Activated naive CD8-positive, alpha-beta T cell treated with anti-CD3 and anti-CD28 coated beads for 36 hours (primary cell): ENCODE data around the gene SPDYE5. TPM values are rescaled to one million over a fixed set of nuclear protein-coding genes. Genes with fewer than 3 reads are reported as not detected.
"Not testable (repeated sequence)": the region's sequence is repeated elsewhere in the genome, so short reads cannot be mapped to it uniquely, and the experiment has no call there.

ENCODE experiments used
- DNase-seq: peaks from one replicate; pipeline ENCODE4 v3.0.0; 2021
- H3K27ac Mint-ChIP-seq: one replicate; pipeline ENCODE4 v1.8.0; 2022; ENCODE audit warnings: mild to moderate bottlenecking, moderate library complexity, mixed read lengths
- H3K27me3 Mint-ChIP-seq: one replicate; pipeline ENCODE4 v1.8.0; 2022; ENCODE audit warnings: mild to moderate bottlenecking, mixed read lengths
- H3K36me3 Mint-ChIP-seq: one replicate; pipeline ENCODE4 v1.8.0; 2021; ENCODE audit warnings: mild to moderate bottlenecking, mixed read lengths
- H3K4me1 Mint-ChIP-seq: one replicate; pipeline ENCODE4 v1.8.0; 2021; ENCODE audit warnings: mixed read lengths
- H3K4me3 Mint-ChIP-seq: one replicate; pipeline ENCODE4 v1.8.0; 2022; ENCODE audit warnings: mild to moderate bottlenecking, moderate library complexity, mixed read lengths
- H3K9me3 Mint-ChIP-seq: one replicate; pipeline ENCODE4 v1.8.0; 2022; ENCODE audit warnings: mixed read lengths
- total RNA-seq, 2 experiments: library from RNA; stranded (reverse); gene quantifications; one replicate each; pipeline ENCODE4 v1.2.3, GENCODE V29; 2021

The SPDYE5 gene
- total RNA-seq, 2 experiments from 2014 or later, result not detected

DNA sequence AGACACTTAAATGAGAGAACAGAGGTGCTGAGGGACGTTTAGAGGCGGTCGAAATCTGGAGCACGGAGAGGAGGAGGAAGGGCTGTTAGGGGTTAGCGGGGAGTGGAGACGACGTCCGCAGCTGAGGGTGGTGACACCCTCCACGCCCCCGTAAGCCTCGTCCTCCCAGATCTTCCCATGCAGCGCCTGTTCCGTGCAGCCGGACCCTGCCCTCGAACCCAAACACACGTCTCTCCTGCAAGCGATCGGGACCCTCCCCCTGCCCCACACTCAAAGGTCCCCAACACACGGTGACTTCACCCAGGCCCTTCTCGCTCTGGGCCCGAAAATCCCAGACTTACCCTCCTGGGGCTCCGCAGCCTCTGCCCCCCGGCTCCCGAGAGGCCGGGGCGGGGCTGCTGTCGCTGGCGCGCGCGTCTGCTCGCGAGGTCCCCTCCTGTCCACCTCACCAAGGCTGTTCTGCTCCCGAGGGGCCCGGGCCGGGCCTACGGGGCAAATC, 35.2 kb downstream of the SPDYE5 start:
- not testable (repeated sequence) for H3K27me3 Mint-ChIP-seq, H3K9me3 Mint-ChIP-seq
- Mint-ChIP-seq H3K36me3 (peaks cover 33% of the 10 kb centered on the region), H3K4me3 (peak overlapping the region; percentile 96), H3K27ac (peak overlapping the region; percentile 90), H3K4me1 (peaks cover 23% of the 10 kb centered on the region)
- peak; percentile 24 for DNase-seq

DNA sequence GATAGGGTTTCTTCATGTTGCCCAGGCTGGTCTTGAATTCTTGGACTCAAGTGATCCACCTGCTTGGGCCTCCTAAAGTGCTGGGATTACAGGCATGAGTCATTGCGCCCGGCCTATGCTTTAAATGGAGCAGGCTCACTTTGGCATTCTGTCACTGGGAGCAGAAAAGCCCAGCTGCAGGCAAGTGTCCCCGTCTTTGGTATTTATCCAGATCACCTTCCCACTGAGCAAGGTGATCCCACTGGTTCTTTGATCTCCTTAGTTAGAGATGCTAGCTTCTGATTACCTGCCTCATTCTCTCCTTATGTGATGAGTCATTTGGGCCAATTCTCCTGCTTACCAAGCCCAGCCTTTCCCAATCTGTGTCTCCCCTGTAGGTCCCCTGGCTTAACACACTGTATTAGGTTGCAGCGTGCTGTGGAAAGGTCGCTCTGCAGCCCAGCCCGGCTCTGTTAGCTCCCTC, 39.3 kb downstream of the SPDYE5 start:
- Mint-ChIP-seq H3K4me1 (peaks cover 7% of the 10 kb centered on the region), H3K36me3 (peaks cover 8% of the 10 kb centered on the region), H3K9me3 (no peaks in the 10 kb centered on the region), H3K4me3 (no peak overlapping the region), H3K27ac (no peak overlapping the region), H3K27me3 (no peaks in the 10 kb centered on the region)
- no peak for DNase-seq

DNA sequence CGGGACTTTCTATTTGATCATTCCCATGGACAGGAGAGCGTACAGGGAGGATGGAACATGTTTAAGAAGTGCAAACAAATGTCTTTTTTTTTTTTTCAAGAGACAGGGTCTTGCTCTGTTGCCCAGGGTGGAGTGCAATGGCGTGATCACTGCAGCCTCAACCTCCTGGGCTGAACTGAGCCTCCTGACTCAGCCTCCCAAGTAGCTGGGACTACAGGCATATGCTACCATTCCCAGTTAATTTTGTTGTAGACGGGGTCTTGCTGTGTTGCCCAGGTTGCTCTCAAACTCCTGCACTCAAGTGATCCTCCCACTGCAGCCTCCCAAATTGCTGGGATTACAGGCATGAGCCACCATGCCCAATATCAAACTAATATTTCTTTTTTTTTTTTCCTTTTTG, 40.5 kb downstream of the SPDYE5 start:
- Mint-ChIP-seq H3K4me3 (no peak overlapping the region), H3K27me3 (no peaks in the 10 kb centered on the region), H3K27ac (no peak overlapping the region), H3K4me1 (peaks cover 3% of the 10 kb centered on the region), H3K36me3 (no peaks in the 10 kb centered on the region), H3K9me3 (no peaks in the 10 kb centered on the region)
- DNase-seq, result no peak

DNA sequence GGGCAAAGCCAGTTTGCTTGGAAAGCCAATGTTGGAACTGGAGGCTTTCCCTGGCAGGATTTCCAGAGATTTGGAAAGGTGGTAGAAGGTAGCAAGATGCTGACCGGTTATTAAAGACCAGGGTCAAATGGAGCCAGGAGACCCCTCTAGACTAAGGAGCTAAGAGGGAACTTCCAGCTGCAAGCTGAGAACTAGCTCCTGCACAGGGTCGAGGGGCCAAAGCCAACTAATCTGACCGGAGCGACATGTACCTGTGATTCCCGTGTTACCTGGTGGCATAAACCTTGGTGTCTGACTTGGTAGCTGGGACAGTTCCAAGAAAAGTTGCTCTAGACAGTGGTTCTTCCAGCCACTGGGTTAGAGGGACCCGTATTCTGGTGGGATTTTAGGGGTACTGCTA, 41.8 kb downstream of the SPDYE5 start:
- DNase-seq, result no peak
- no peaks in the 10 kb centered on the region for H3K27me3 Mint-ChIP-seq
- H3K36me3 Mint-ChIP-seq, result no peaks in the 10 kb centered on the region
- H3K4me3 Mint-ChIP-seq, result no peak overlapping the region
- no peak overlapping the region for H3K27ac Mint-ChIP-seq
- no peaks in the 10 kb centered on the region for H3K9me3 Mint-ChIP-seq
- H3K4me1 Mint-ChIP-seq, result no peaks in the 10 kb centered on the region

DNA sequence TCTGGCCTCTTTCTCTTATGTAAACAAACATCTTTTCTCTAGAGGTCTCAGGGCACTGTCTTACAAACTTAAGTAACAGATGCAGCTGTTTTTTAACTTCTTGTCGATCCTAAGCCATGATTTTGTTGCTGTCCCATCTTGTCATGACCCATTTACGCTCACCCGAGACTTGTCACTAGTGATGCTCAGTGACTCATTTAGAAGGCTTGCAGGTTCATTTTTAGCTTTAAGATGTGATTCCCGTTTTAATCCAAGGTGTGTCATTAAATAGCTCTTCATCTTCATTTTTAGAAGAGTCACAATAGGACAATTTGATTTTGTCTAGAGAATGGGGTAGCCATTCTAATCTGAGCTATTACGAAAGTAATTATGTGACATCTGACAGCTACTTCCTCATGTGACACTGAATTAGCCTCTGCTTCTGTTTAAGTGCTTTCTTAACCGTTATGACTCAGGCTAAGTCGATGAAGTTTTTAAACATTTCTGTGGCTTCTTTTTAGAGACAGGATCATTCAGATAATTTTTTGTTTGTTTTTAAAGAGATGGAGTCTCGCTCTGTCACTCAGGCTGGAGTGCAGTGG, 42.7 kb downstream of the SPDYE5 start:
- Mint-ChIP-seq H3K36me3 (no peaks in the 10 kb centered on the region), H3K4me1 (no peaks in the 10 kb centered on the region), H3K27me3 (no peaks in the 10 kb centered on the region), H3K9me3 (no peaks in the 10 kb centered on the region), H3K4me3 (no peak overlapping the region), H3K27ac (no peak overlapping the region)
- DNase-seq, result no peak

DNA sequence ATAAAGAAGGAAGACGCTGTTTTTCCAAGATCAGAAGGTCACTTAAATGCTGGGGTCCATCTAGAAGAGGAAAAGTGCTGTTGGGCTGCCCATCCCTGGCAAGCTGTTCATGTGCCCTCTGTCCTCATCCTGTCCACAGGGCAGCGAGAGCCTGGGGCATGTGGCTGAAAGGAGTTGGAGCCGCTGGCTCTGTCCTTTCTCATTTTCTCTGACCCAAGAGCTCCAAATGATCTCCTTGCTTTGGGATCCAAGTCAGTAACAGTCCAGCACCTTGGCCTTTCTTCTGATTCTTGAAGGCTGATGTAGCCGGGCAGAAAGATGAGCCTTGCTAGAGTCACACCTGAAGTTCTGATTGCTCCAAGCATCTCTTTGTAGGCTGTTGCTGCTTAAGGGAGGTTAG, 44.4 kb downstream of the SPDYE5 start:
- Mint-ChIP-seq H3K27ac (no peak overlapping the region), H3K4me3 (no peak overlapping the region), H3K9me3 (no peaks in the 10 kb centered on the region), H3K36me3 (no peaks in the 10 kb centered on the region), H3K27me3 (no peaks in the 10 kb centered on the region), H3K4me1 (no peaks in the 10 kb centered on the region)
- DNase-seq, result no peak

DNA sequence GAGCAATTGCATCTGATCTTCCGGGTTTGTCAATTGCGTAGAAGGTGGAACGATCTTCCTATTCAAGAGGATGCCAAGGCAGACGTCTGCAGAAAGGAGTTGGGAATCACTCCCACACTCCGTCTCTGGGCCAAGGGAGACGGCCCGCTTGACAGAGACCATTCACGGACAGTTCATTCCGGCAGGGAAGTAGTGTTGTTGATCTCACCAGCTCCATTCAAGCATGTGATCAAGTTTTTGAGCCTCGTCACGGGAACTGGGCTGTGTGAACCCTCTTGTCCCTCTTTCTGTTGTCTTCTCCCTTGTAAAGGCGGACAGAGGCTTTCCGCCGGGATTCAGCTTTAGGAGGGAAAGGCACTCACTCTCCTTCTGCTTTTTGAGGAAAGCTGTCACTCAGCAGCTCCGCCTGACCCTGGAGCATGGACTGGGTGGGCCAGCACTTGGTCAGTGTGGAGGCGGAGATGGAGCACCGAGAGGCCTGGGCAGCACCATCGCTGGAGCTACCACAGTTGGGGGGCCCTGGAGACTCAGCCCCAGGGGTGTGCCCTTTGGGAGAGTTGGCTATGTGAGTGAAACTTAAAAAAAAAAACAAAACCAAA, 44.9 kb downstream of the SPDYE5 start:
- Mint-ChIP-seq H3K4me1 (no peaks in the 10 kb centered on the region), H3K4me3 (no peak overlapping the region), H3K9me3 (no peaks in the 10 kb centered on the region), H3K27me3 (no peaks in the 10 kb centered on the region), H3K27ac (no peak overlapping the region), H3K36me3 (no peaks in the 10 kb centered on the region)
- no peak for DNase-seq

DNA sequence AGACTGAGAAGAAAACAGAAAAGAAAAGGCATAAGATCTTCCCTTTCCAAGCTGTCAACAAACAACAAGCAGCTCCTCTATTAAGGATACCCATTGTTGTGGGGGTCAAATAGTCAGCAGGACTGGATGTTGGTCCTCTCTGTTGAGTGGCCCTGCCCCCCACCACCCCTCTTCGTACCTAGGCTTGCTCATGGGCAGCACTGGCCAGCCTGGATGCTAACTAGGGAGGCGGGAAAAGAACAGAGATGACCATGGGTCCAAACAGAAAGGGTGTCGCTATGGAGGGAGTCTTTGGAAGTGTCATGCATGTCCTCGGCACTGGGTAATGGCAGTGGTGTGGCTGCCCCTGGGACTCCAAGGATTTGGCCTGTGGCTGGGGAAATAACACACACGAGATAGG, 45.6 kb downstream of the SPDYE5 start:
- no peaks in the 10 kb centered on the region for H3K27me3 Mint-ChIP-seq
- H3K27ac Mint-ChIP-seq, result no peak overlapping the region
- DNase-seq, result no peak
- H3K9me3 Mint-ChIP-seq, result no peaks in the 10 kb centered on the region
- H3K4me1 Mint-ChIP-seq, result no peaks in the 10 kb centered on the region
- H3K4me3 Mint-ChIP-seq, result no peak overlapping the region
- H3K36me3 Mint-ChIP-seq, result no peaks in the 10 kb centered on the region

DNA sequence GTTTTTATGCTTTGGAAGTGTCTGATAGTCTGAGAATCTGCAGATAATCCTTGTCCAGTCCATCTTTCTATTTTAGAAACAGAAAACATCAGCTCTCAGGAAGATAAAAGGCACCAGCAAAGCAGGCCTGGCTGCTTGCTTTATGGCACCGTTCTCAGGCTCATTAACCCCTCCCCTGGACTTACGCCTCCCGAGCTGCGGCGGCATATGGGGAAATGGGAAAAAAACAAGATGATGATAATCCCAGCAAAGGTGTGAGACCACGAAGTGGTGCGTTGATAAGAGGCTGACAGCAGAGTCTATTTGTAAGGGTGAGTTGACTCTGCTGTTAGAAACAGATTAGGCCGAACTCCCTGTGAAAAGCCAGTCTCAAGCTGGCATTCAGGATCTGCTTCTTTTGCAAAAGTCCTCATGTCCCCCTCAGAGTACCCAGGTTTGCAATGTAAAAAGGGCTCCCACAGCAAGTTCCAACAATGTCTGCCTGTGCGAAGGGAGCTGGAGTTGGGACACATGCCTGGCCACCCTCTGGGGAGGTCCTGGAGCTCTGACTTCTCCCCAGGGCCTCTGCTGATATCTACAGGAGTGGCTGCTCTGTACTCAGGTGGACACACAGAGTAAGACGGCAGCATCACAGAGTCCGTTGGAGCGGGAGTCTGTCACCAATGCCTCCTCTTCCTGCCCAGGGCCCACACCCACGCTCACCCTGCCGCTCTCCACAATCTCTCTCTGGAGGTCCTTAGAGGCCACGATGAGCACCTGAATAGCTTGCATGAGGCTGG, 54.3 kb downstream of the SPDYE5 start:
- Mint-ChIP-seq H3K4me1 (no peaks in the 10 kb centered on the region), H3K4me3 (no peak overlapping the region), H3K36me3 (no peaks in the 10 kb centered on the region), H3K27me3 (no peaks in the 10 kb centered on the region), H3K27ac (no peak overlapping the region), H3K9me3 (no peaks in the 10 kb centered on the region)
- DNase-seq, result no peak

Other genes with a start within 250 kb of the SPDYE5 start
- gene TRIM73, start 96.7 kb upstream of the SPDYE5 start, total RNA-seq, result 1 to 10 TPM; 1.1 to 1.5 TPM
- gene POM121C, start 6.0 kb upstream of the SPDYE5 start, total RNA-seq, result 10 to 100 TPM; 74.2 to 75.3 TPM
- 1 to 10 TPM; 1.4 to 1.9 TPM for gene HIP1, start 246.6 kb downstream of the SPDYE5 start, total RNA-seq